Measurements from ENCODE around the gene PAFAH1B2.
A peak's percentile ranks its signal among the peaks of the same experiment; 100 is the strongest.

The PAFAH1B2 gene

DNA sequence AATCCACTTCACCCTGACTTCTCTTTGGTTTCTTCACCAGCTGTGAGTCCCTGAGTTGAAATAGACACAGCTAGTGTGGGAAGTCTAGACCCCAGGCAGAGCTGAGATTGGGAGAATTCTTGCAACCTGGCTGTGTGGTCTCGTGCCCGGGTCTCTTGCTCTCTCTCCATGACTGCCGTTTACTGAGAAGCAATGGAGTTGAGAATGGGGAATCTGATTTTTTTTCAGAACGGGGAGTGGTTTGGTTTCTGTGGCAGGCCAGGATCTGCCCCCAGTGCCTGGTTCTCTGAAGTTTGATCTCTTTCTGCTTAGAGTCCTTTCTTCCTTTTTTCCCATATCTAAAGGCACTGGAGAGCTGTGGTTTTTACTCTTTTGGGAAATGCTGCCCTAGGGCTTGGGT lies 35.9 kb downstream of the PAFAH1B2 start:
- H3K9me3 ChIP-seq (ENCODE audit: control insufficient read depth, insufficient read depth, low read length): no peaks in the 10 kb centered on the region
- H3K27me3 ChIP-seq (ENCODE audit: control insufficient read depth, low read length): no peaks in the 10 kb centered on the region
- peak overlapping the region; percentile 33 for H3K27ac ChIP-seq (ENCODE audit: low read depth, low read length)
- peaks cover 6% of the 10 kb centered on the region; the same call in 1 of the 2 replicates for H3F3A ChIP-seq (ENCODE audit: control insufficient read depth, insufficient read depth)
- H3K36me3 ChIP-seq (ENCODE audit: control insufficient read depth, low read length): 0 out of 2 replicates have a peak, but pooled peaks cover 8% of the 10 kb centered on the region
- peaks cover 34% of the 10 kb centered on the region for H3K4me1 ChIP-seq (ENCODE audit: control insufficient read depth, low read length)
- peak overlapping the region; percentile 97 for H3K4me3 ChIP-seq (ENCODE audit: low read length)
- no peak for TF ChIP-seq EZH2phosphoT487 (IDR thresholded peaks at IDR 0.05; ENCODE audit: borderline replicate concordance, low read length)
- TF ChIP-seq, protein P1, sequence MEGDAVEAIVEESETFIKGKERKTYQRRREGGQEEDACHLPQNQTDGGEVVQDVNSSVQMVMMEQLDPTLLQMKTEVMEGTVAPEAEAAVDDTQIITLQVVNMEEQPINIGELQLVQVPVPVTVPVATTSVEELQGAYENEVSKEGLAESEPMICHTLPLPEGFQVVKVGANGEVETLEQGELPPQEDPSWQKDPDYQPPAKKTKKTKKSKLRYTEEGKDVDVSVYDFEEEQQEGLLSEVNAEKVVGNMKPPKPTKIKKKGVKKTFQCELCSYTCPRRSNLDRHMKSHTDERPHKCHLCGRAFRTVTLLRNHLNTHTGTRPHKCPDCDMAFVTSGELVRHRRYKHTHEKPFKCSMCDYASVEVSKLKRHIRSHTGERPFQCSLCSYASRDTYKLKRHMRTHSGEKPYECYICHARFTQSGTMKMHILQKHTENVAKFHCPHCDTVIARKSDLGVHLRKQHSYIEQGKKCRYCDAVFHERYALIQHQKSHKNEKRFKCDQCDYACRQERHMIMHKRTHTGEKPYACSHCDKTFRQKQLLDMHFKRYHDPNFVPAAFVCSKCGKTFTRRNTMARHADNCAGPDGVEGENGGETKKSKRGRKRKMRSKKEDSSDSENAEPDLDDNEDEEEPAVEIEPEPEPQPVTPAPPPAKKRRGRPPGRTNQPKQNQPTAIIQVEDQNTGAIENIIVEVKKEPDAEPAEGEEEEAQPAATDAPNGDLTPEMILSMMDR (IDR thresholded peaks at IDR 0.05; ENCODE audit: low read depth, low read length, poor library complexity, severe bottlenecking): no peak
- H3K4me2 ChIP-seq (ENCODE audit: low read length): peak overlapping the region; percentile 98
- H3K9me2 ChIP-seq (replicated peaks; ENCODE audit: control insufficient read depth, low read length): no peaks in the 10 kb centered on the region
- H3K79me2 ChIP-seq (ENCODE audit: control insufficient read depth, low read length): peaks cover 3% of the 10 kb centered on the region; the same call in 1 of the 2 replicates
- H4K20me1 ChIP-seq (ENCODE audit: control insufficient read depth, insufficient read depth, low read depth, low read length): no peaks in the 10 kb centered on the region

DNA sequence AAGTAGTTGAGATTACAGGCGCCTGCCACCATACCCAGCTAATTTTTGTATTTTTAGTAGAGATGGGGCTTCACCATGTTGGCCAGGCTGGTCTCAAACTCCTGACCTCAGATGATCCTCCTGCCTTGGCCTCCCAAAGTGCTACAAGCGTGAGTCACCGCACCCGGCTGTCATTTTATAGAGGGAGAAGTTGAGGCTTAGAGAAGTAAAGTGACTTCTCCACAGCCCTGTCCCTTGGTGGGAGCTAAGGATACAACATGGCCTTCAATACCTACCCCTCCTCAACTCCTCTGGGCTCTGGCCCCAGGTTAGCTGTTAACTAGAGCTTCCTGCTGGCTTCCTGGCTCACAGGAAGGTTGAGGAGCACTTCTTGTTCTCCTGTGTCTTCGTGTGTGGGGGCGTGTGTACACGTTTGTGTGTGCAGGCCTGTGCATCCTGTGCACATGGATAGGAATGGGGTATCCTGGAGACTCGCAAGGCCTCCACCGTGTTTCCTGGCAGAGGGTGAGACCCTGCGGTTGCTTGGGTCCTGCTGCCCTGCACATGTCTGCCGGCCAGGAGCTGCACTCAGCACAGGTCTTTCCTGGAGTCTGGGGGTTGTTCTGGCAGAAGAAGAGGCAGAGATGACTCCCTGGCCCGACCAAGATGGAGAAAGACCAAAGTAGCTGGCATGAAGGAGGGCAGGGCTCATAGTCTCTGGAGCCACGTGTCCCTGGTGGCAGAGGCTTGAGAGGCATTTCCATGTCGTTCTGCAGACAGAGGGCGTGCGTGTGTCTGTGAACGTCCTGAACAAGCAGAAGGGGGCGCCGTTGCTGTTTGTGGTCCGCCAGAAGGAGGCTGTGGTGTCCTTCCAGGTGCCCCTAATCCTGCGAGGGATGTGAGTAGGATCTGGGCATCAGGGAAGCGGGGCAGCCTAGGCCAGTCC lies 36.8 kb downstream of the PAFAH1B2 start:
- Histone ChIP-seq H3K4me2 (ENCODE audit: low read length) (peak overlapping the region; percentile 98), H3K27me3 (ENCODE audit: control insufficient read depth, low read length) (no peaks in the 10 kb centered on the region), H3F3A (ENCODE audit: control insufficient read depth, insufficient read depth) (peaks cover 6% of the 10 kb centered on the region; the same call in 1 of the 2 replicates), H3K4me1 (ENCODE audit: control insufficient read depth, low read length) (peaks cover 42% of the 10 kb centered on the region), H4K20me1 (ENCODE audit: control insufficient read depth, insufficient read depth, low read depth, low read length) (no peaks in the 10 kb centered on the region), H3K9me2 (replicated peaks; ENCODE audit: control insufficient read depth, low read length) (no peaks in the 10 kb centered on the region), H3K9me3 (ENCODE audit: control insufficient read depth, insufficient read depth, low read length) (no peaks in the 10 kb centered on the region), H3K79me2 (ENCODE audit: control insufficient read depth, low read length) (peaks cover 3% of the 10 kb centered on the region; the same call in 1 of the 2 replicates), H3K36me3 (ENCODE audit: control insufficient read depth, low read length) (0 out of 2 replicates have a peak, but pooled peaks cover 8% of the 10 kb centered on the region), H3K27ac (ENCODE audit: low read depth, low read length) (no peak overlapping the region), H3K4me3 (ENCODE audit: low read length) (peak overlapping the region; percentile 46)
- TF ChIP-seq, protein P1 (IDR thresholded peaks at IDR 0.05; ENCODE audit: low read depth, low read length, poor library complexity, severe bottlenecking): peak; percentile 91
- TF ChIP-seq EZH2phosphoT487 (IDR thresholded peaks at IDR 0.05; ENCODE audit: borderline replicate concordance, low read length): no peak

DNA sequence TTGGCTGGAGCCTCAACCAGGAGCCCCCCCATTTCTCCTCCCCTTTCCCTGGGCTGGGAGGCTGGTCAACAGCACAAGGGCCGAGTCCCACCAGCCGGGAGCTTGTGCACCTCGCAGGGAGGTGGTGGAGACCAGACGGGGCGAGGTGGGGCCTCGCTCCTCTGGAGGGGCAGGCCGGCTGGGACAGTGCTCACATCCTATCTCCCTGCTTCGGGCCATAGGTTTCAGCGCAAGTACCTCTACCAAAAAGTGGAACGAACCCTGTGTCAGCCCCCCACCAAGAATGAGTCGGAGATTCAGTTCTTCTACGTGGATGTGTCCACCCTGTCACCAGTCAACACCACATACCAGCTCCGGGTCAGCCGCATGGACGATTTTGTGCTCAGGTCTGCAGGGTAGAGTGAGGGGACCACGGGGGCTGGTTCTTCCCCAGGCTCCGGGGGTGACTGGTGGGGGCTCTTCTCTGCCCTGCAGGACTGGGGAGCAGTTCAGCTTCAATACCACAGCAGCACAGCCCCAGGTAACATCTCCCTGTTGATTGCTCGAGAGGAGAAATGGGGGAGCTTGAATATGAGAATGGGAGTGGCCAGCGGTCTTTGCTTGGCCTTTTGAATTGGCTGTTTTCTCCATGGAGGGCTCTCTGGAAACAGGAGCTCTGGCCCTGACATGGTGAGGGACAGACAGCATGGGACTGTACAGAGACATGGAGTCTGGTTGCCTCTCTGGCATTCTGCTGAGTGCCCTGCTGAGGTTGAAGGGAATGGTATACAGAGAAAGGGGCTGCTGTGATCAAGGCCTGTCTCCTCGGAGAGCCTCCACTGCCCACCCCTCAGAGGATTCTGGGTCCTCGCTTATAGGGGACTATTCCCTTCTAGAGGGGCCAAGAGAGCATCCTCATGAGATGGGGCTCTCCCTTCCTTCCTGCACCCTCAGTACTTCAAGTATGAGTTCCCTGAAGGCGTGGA lies 37.8 kb downstream of the PAFAH1B2 start:
- H3K9me2 ChIP-seq (replicated peaks; ENCODE audit: control insufficient read depth, low read length): no peaks in the 10 kb centered on the region
- no peaks in the 10 kb centered on the region for H4K20me1 ChIP-seq (ENCODE audit: control insufficient read depth, insufficient read depth, low read depth, low read length)
- no peak overlapping the region for H3K27ac ChIP-seq (ENCODE audit: low read depth, low read length)
- 0 out of 2 replicates have a peak, but pooled peaks cover 8% of the 10 kb centered on the region for H3K36me3 ChIP-seq (ENCODE audit: control insufficient read depth, low read length)
- no peak overlapping the region for H3K4me3 ChIP-seq (ENCODE audit: low read length)
- peaks cover 3% of the 10 kb centered on the region; the same call in 1 of the 2 replicates for H3K79me2 ChIP-seq (ENCODE audit: control insufficient read depth, low read length)
- TF ChIP-seq, protein P1 (IDR thresholded peaks at IDR 0.05; ENCODE audit: low read depth, low read length, poor library complexity, severe bottlenecking): no peak
- TF ChIP-seq EZH2phosphoT487 (IDR thresholded peaks at IDR 0.05; ENCODE audit: borderline replicate concordance, low read length): no peak
- no peaks in the 10 kb centered on the region for H3K9me3 ChIP-seq (ENCODE audit: control insufficient read depth, insufficient read depth, low read length)
- no peaks in the 10 kb centered on the region for H3K27me3 ChIP-seq (ENCODE audit: control insufficient read depth, low read length)
- H3K4me1 ChIP-seq (ENCODE audit: control insufficient read depth, low read length): peaks cover 50% of the 10 kb centered on the region
- peaks cover 6% of the 10 kb centered on the region; the same call in 1 of the 2 replicates for H3F3A ChIP-seq (ENCODE audit: control insufficient read depth, insufficient read depth)
- peak overlapping the region; percentile 98; the same call in 1 of the 2 replicates for H3K4me2 ChIP-seq (ENCODE audit: low read length)
